ENCODE data around the gene EPN2. TPM values are rescaled to one million over a fixed set of nuclear protein-coding genes. Genes with fewer than 3 reads are reported as not detected.
"Not testable (repeated sequence)": the region's sequence is repeated elsewhere in the genome, so short reads cannot be mapped to it uniquely, and the experiment has no call there.

EPN2 gene
- total RNA-seq, 1 donor from 2014 or later: 31.1 TPM

DNA sequence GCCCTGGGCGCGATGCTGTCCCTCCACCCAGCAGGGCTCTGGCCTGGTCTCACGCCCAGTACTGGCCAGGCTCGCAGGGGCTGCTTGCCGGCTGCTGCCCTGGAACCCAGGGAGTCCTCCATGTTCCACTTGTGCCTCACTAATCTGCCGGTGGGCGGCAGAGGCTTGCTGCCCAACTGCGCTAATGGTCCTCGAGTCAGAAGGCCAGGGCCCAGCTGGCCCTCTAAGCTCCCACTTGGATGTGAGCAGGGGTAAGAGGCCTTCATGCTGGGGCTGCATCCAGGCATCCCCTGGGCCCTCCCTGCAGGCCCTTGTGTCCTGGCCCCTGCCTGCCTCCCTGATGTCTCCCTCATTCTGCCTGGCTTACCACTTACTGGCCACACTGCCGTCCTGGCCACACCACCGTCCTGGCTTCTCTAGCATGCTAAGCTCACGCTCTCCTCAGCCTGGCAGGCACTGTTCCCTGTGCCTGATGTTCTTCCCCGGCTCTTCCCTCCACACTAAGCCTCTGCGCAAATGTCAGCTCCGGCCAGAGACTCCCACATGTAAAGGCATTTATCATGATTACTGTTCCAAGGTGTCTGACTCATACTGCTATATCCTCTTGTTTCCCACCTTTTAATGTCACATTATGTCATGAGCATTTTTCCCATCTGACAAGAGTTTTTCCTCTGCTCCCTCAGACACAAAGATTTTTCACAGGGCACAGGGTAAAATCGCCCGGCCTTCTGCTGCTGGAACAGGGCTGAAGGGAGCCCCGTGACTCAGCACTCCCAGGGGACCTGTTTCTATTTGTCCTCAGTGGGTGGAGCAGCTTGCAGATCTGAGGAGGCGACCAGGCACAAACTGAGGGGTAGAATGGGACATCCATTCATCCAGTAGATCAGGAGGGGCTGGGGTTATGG, 109.4 kb downstream of the EPN2 start:
- DNase-seq: peak; percentile 75

DNA sequence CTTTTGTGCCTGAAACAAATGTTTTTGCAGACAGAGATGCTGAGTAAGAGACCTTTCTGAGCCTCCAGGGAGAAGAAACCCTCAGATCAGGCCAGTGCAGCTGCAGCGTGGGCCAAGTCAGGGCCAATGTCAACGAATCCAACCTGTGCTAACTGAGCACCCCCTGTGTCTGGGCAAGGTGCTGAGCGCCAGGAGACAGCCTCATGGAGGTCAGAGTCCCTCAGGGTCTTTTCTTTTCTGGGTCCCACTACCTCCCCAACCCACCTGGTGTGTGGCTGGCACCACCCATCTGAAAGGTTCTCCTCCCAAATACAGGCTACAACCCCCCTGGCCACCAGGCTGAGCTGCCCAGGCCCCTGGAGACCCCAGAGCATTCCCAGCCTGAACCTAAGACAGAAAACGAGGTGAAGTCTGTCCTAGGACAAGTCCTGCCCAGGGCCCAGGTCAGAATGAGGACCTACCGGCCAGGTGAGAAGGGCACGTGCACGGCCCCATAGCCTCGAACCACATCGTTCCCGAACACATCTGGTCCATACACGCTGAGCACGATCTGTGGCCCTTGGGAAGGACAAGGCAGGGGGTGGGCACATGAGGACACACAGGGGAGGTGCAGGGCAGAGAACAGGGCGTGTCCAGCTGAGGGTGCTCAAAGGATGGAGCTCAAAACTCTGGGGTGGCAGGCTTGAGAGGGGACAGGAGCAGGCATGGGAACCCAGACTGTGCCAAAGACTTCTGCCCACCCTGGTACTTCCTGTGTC, 110.3 kb downstream of the EPN2 start:
- DNase-seq: no peak

- no peak for DNase-seq
Measured at GRCh38 chr17:19348081-19348650, 111.0 kb downstream of the EPN2 start.

DNA sequence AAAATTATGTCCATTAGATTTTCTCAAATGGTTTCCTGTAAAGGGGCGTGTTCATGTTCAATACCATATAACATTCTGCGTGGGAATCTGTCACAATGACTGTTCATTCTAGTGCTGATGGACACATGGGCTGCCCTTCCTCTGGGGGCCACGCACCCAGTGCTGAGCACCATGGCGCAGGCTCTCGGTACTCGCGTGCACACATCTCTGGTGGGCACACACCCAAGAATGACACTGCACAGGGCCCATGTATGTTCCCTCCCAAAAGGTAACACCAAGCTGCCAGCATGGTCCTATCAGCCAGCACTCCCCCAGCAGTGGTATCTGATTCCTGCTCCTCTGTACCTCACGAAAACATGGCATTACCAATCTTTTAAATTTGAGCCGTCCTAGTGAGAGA, 111.6 kb downstream of the EPN2 start:
- no peak for DNase-seq

GRCh38 chr17:19353401-19353800, 116.2 kb downstream of the EPN2 start:
- not testable (repeated sequence) for DNase-seq

GRCh38 chr17:19354748-19355147, 117.6 kb downstream of the EPN2 start:
- no peak for DNase-seq

GRCh38 chr17:19357351-19357750, 120.2 kb downstream of the EPN2 start:
- DNase-seq: no peak

GRCh38 chr17:19357761-19358160, 120.6 kb downstream of the EPN2 start:
- no peak for DNase-seq

DNA sequence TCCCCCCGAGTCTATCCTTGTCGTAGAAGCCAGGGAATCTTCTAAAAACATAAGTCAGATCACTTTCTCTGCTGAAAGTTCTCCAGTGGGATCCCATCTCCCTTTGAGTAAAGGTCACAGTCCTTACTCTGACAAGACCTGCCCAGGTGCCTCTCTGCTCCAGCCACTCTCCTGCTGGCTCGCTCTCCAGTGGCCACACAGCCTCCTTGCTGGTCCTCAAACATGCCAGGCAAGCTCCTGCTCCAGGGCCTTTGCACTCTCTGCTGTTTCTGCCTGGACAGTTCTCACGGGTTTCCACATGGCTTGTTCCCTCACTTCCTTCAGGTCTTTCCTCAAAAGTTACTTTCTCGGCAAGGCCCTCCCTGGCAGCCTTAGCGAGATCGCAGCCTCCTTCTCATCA, 122.0 kb downstream of the EPN2 start:
- DNase-seq: no peak

GRCh38 chr17:19359856-19360255, 122.7 kb downstream of the EPN2 start:
- no peak for DNase-seq

DNA sequence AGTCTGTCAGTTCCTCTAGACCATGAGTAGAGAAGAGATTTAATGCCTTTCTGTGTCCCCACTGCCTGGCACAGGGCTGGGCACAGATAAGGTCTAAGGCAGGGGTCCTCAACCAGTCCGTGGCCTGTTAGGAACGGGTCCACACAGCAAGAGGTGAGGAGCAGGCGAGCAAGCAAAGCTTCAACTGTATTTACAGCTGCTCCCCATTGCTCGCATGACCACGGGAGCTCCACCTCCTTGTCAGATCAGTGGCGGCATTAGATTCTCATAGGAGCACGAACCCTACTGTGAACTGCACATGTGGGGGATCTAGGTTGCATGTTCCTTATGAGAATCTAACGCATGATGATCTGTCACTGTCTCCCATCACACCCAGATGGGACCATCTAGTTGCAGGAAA, 123.6 kb downstream of the EPN2 start:
- DNase-seq: no peak

GRCh38 chr17:19361326-19361725, 124.2 kb downstream of the EPN2 start:
- no peak for DNase-seq

DNA sequence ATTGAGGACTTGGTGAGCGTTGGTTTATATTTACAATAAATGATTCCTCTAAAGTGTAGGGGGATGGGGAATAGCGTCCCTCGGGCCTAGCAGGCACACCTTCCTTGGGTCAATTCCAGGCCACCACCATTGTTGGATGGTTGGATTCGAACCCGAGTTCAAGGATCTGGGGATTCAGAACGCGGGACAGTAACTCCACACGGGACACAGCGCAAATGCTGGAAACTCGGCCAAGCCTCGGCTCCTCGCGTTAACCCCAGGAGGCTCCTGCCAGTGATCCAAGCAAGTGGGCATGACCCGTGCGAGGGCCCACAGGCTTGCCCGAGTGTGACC, 124.7 kb downstream of the EPN2 start:
- DNase-seq: no peak

- DNase-seq: peak; percentile 95
Measured at GRCh38 chr17:19362277-19363113, 125.3 kb downstream of the EPN2 start, which contains the start of gene B9D1. B9D1 (minus strand) TSS chr17:19362723; CDS start chr17:19362569, 154 bp downstream.

DNA sequence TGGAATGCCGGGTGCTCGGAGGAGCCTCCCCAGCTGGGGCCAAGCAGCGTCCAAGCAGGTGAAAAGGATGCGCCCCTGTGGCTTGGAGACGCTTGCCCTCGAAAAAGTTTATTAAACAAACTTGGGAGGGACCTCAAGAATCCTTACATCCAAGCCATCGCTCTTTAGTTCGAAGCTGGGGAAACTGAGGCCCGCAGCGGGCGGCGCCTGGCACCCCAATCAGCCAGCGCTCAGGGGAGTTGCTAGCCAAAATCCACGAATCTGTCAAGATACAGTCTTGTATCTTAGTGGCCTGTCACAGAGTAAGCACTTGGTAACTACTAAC, 125.9 kb downstream of the EPN2 start:
- no peak for DNase-seq

DNA sequence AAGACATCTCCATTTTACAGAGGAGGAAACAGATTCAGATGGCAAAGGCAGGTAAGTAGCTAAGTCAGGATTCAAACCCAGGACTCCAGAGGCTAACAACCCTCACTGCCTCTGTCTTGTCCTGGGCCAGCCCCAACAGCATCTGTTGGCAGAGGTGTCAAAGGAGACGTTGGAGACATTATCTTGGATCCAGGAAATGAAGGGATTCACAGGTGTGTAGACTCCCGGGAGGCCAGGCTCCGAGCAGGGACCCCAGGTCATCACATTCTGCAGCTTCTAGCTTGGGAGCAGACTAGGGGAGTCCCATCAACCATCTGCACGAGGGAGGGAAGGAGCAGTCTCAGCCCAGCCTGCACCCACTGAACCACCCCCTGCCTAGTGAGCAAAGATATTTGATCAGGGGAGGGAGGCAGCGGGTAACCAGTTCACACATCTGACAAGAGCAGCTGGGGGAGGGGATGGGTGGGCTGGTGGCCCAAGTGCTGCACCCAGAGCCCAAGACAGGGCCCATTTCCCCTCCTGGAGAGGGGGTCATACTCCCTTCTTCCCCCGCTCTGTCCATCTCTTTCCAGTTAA, 126.4 kb downstream of the EPN2 start:
- DNase-seq: no peak

DNA sequence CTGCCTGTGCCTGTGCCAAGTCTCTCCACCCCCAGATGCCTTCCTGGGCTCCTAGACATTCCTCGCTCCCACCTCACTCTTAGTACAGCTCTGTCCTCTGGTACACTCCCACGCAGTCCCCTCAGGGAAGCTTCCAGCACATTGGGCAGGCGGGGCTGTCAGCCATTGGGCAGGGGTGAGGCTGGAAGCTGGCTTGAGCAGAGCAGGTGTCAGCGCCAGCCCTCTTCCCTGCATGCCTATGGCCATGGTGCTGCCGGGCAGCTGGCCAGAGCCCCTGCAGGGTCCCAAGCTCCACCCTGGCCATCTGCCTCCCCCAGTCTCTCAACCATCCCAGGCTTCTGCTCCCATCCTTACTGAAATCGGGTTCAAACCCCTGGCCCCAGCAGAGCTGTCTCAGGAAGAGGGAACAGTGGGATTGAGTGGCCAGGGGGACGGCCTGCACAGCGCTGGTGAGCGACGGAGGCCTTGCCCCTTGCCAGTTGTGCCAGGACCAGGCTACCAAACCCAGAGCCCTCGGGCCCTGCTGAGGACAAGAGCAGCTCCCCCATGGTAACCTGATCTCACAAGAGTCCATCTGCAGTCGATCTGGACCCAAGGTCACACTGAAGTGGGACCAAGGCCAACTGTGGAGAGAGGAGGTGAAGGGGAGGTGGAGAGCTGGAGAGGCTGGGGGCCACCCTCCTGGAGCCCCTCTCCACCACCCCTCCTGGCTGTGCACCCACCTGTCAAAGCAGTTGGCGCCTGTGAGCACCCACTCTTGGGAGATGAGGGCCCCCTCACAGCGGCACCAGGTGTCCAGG, 127.7 kb downstream of the EPN2 start:
- DNase-seq: no peak

DNA sequence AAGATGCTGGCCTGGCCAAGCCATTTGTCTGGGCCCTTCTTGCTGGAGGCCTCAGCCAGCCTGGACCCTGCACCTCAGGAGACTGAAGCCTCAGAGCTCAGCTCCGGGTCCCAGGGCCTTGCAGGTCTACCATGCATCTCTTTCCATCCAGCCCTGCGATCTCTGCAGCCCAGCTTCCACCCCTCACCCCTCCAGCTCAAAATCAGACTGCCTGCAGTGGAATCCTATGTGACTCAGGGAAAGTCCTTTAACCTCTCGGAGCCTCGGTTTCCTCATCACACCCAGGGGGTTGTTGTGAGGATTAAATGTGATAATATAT, 128.3 kb downstream of the EPN2 start:
- DNase-seq: no peak

DNA sequence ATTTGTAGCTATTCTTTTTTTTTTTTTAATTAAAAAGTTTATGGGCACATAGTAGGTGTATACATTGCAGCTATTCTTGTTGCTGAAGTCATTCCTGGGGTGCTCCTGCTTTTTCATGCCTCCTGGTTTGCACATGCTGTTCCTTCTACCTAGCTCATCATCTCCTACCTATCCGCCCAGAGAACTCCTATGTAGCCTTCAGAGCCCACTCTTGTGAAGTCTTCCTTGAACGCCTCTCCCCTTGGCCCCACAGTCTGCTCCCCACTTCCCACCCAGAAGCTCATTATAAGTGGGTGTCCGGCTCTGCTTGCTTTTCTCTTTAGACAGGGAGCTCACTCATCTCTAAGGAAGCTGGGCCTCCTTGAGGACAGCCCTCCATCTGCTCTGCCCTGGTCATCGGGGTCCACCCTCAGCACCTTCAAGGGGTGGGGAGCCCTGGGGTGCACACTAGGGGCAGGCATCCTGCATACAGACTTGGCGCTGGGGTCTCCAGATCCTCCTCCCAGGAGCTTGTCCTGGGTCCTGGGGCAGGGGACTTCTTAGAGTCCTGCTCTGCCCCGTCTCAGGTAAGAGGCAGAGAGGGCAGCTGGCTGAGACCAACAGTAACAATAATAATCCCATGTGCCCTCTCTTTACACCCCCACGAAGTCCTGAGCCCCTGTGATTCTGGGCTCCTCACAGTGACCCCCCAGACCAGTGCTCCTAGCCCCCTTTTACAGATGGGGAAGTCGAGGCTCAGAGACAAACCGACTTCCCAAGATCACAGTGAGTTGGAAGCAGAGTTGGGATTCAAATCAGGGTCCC, 128.9 kb downstream of the EPN2 start:
- DNase-seq: no peak

- no peak for DNase-seq
Measured at GRCh38 chr17:19366637-19366972, 129.4 kb downstream of the EPN2 start.

DNA sequence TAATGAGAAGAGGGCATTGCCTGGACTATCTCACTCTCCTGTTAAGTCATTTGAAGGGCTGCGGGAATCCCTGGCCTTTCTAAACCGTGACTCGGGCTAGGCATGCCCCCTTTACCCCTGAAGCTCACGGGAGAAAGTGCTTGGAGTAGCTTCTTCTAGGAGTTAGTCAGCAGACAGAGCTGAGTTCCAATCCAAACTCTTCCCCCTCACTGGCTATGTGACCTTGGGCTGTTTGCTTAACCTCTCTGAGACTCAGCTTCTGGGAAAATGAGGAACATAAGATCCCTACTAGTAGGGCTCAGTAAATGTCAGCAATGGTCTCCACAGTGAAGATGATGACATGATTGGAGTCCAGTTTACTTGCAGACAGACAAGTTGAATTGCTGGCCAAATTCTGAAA, 131.1 kb downstream of the EPN2 start:
- DNase-seq: no peak
